ENCODE data around the gene DCLRE1C.
A peak's percentile ranks its signal among the peaks of the same experiment; 100 is the strongest.
"Not testable (repeated sequence)": the region's sequence is repeated elsewhere in the genome, so short reads cannot be mapped to it uniquely, and the experiment has no call there.

DCLRE1C gene

GRCh38 chr10:14884082-14884481 is 69.8 kb downstream of the DCLRE1C start:
- no peak for DNase-seq (ENCODE audit: low read depth)

GRCh38 chr10:14880229-14880628 is 73.7 kb downstream of the DCLRE1C start:
- peak; percentile 7 for DNase-seq (ENCODE audit: low read depth)

- no peak for DNase-seq (ENCODE audit: low read depth)
These were observed 74.0 kb downstream of the DCLRE1C start for GRCh38 chr10:14879928-14880193.

- DNase-seq (ENCODE audit: low read depth): no peak
These were observed 74.6 kb downstream of the DCLRE1C start for GRCh38 chr10:14879124-14879927.

- DNase-seq (ENCODE audit: low read depth): peak; percentile 88
These were observed 75.4 kb downstream of the DCLRE1C start, which contains the start of gene SUV39H2 for GRCh38 chr10:14878266-14879123. Gene SUV39H2, plus strand, starts transcription at chr10:14878866. Its CDS starts 23 bp downstream, at chr10:14878889.

GRCh38 chr10:14876764-14877163 is 77.1 kb downstream of the DCLRE1C start:
- DNase-seq (ENCODE audit: low read depth): no peak

- DNase-seq (ENCODE audit: low read depth): peak; percentile 82
These were observed 78.0 kb downstream of the DCLRE1C start for GRCh38 chr10:14875941-14876340.

- peak; percentile 67 for DNase-seq (ENCODE audit: low read depth)
These were observed 80.7 kb downstream of the DCLRE1C start for GRCh38 chr10:14873090-14873760.

GRCh38 chr10:14864871-14865270 is 89.0 kb downstream of the DCLRE1C start:
- DNase-seq (ENCODE audit: low read depth): not testable (repeated sequence)

GRCh38 chr10:14864466-14864865 is 89.4 kb downstream of the DCLRE1C start:
- not testable (repeated sequence) for DNase-seq (ENCODE audit: low read depth)

GRCh38 chr10:14860791-14861190 is 93.1 kb downstream of the DCLRE1C start:
- no peak for DNase-seq (ENCODE audit: low read depth)

- DNase-seq (ENCODE audit: low read depth): no peak
These were observed 94.1 kb downstream of the DCLRE1C start for GRCh38 chr10:14859775-14860174.

- no peak for DNase-seq (ENCODE audit: low read depth)
These were observed 94.9 kb downstream of the DCLRE1C start for GRCh38 chr10:14859043-14859442.

GRCh38 chr10:14858338-14858960 is 95.4 kb downstream of the DCLRE1C start:
- DNase-seq (ENCODE audit: low read depth): no peak

GRCh38 chr10:14855453-14855852 is 98.4 kb downstream of the DCLRE1C start:
- no peak for DNase-seq (ENCODE audit: low read depth)

- DNase-seq (ENCODE audit: low read depth): no peak
These were observed 101.7 kb downstream of the DCLRE1C start for GRCh38 chr10:14852236-14852635.
